K562 (cell line): ENCODE data around the gene TEX9. TPM values are rescaled to one million over a fixed set of nuclear protein-coding genes. Genes with fewer than 3 reads are reported as not detected.

ENCODE experiments used
- ATAC-seq: fragments of 200-7000 bp; cut with Tn5 transposase; 3 replicates; pipeline ENCODE4 v1.9.1; 2020; ENCODE audit warnings: moderate library complexity
- BruUV-seq: library from RNA; stranded (reverse); fragments of 400-500 nt; replicated peaks from 2 replicates; lab custom pipeline; 2021; lab: Mats Ljungman, UMichigan
- CTCF ChIA-PET: fragments of 300-600 bp; formaldehyde crosslinking; extraction: SDS; loops from one replicate; lab custom pipeline; 2021; ENCODE audit warnings: low intra/inter-chr PET ratio; lab: Yijun Ruan, JAX
- POLR2A ChIA-PET: fragments of 300-600, 350-650 bp; sonication (Branson Sonifier 250); formaldehyde crosslinking; extraction: SDS; loops from one replicate; lab custom pipeline; 2021; ENCODE audit warnings: antibody characterized with exemption, inconsistent platforms; lab: Yijun Ruan, JAX
- DNase-seq, 4 experiments: peaks; one replicate each; pipeline versions ENCODE4 v3.0.0 to v3.0.0-alpha.2; 2011 to 2018; ENCODE audit warnings: low spot score in 3 of 4, mixed read lengths in 3 of 4; ENCODE audit errors: extremely low read depth in 1 of 4
- FAIRE-seq: peaks from 2 replicates; lab custom pipeline; 2011; peaks lifted over from hg19 to GRCh38; lab: Jason Lieb, UNC
- H2AFZ ChIP-seq: 2 replicates; pipeline ENCODE4 v1.6.0; 2011; ENCODE audit warnings: low read depth, low read length, control low read depth, inconsistent platforms
- H3K27ac ChIP-seq: fragments of 200-600 bp; 3 replicates; pipeline ENCODE4 v1.8.0; 2011; ENCODE audit warnings: low read depth, mild to moderate bottlenecking, control low read depth, inconsistent platforms, low read length, moderate library complexity, mixed read lengths; ENCODE audit errors: extremely low read depth
- H3K27me3 ChIP-seq, 2 experiments: fragments of 300-600 bp in 1 of 2; 2 replicates in 1 of 2; 3 replicates in 1 of 2; pipeline versions ENCODE4 v1.6.0 to v1.8.0; 2011; ENCODE audit warnings: inconsistent platforms in 2 of 2, low read length in 2 of 2, mild to moderate bottlenecking in 1 of 2, mixed read lengths in 1 of 2, moderate library complexity in 1 of 2; ENCODE audit not compliant: control insufficient read depth in 2 of 2, insufficient read depth in 2 of 2
- H3K36me3 ChIP-seq: fragments of 300-600 bp; 3 replicates; pipeline ENCODE4 v1.8.0; 2011; ENCODE audit warnings: mild to moderate bottlenecking, low read length, inconsistent platforms; ENCODE audit not compliant: control insufficient read depth, insufficient read depth
- H3K4me1 ChIP-seq, 2 experiments: fragments of 200-600 bp in 1 of 2; replicated peaks in 1 of 2; 2 replicates in 1 of 2; 3 replicates in 1 of 2; pipeline versions ENCODE4 v1.5.1 to v1.8.0; 2011; ENCODE audit warnings: inconsistent platforms in 2 of 2, low read length in 2 of 2, mild to moderate bottlenecking in 1 of 2, mixed read lengths in 1 of 2, moderate library complexity in 1 of 2; ENCODE audit not compliant: control insufficient read depth in 2 of 2, insufficient read depth in 2 of 2
- H3K4me2 ChIP-seq: 2 replicates; pipeline ENCODE4 v1.6.1; 2011; ENCODE audit warnings: low read length, control low read depth, inconsistent platforms, mixed read lengths; ENCODE audit not compliant: insufficient read depth
- H3K4me3 ChIP-seq: fragments of 200-600 bp; sonication (generic), shearing (Covaris generic); 2 replicates; pipeline ENCODE4 v1.5.1; 2016; ENCODE audit warnings: control low read depth, inconsistent platforms
- H3K79me2 ChIP-seq: fragments of 200-600 bp; 3 replicates; pipeline ENCODE4 v1.8.0; 2011; ENCODE audit warnings: low read length, inconsistent platforms; ENCODE audit not compliant: control insufficient read depth, insufficient read depth
- H3K9ac ChIP-seq, 2 experiments: 2 replicates each; pipeline versions ENCODE4 v1.6.0 to v1.6.1; 2011; ENCODE audit warnings: low read depth in 2 of 2, low read length in 2 of 2, control low read depth in 1 of 2, inconsistent platforms in 1 of 2, mild to moderate bottlenecking in 1 of 2, mixed read lengths in 1 of 2; ENCODE audit not compliant: insufficient read depth in 1 of 2
- H3K9me1 ChIP-seq: one replicate; pipeline ENCODE4 v1.6.0; 2011; ENCODE audit warnings: inconsistent platforms, mild to moderate bottlenecking, low read length, moderate library complexity; ENCODE audit not compliant: control insufficient read depth, insufficient read depth
- H3K9me3 ChIP-seq: replicated peaks from 2 replicates; pipeline ENCODE4 v1.5.1; 2011; ENCODE audit warnings: low read depth, low read length, inconsistent platforms; ENCODE audit not compliant: control insufficient read depth, insufficient read depth
- H4K20me1 ChIP-seq: replicated peaks from 2 replicates; pipeline ENCODE4 v1.6.1; 2011; ENCODE audit warnings: low read length, inconsistent platforms, mixed read lengths; ENCODE audit not compliant: control insufficient read depth, insufficient read depth
- ATF6 ChIP-seq: sonication (generic); formaldehyde crosslinking; IDR thresholded peaks from 2 replicates; pipeline ENCODE4 v1.4.0; 2020; ENCODE audit warnings: mild to moderate bottlenecking, missing genetic modification reagents
- FOXM1 ChIP-seq, 2 experiments: fragments of 450-650 bp in 1 of 2; sonication (generic) in 1 of 2; formaldehyde crosslinking in 1 of 2; IDR thresholded peaks; 2 replicates each; pipeline versions ENCODE4 v1.6.1 to v1.9.0; 2017 to 2022; ENCODE audit warnings: low read depth in 2 of 2, mild to moderate bottlenecking in 2 of 2, missing genetic modification reagents in 1 of 2, moderate library complexity in 1 of 2
- KDM2B ChIP-seq: fragments of 250-450 bp; sonication (Bioruptor Pico); IDR thresholded peaks from 2 replicates; pipeline ENCODE4 v1.8.0; 2021; ENCODE audit warnings: mild to moderate bottlenecking, moderate library complexity
- NR2C2 ChIP-seq, 2 experiments: fragments of 200-800 bp in 1 of 2; sonication (Bioruptor generic) in 1 of 2; sonication (generic) in 1 of 2; formaldehyde crosslinking in 1 of 2; IDR thresholded peaks; 2 replicates each; pipeline versions ENCODE4 v1.6.1 to v1.8.0; 2016 to 2022; ENCODE audit warnings: mild to moderate bottlenecking in 1 of 2, missing compliant biosample characterization in 1 of 2, missing genetic modification characterization in 1 of 2, missing genetic modification reagents in 1 of 2
- PHB ChIP-seq: fragments of 250-450 bp; sonication (Bioruptor Pico); IDR thresholded peaks from 2 replicates; pipeline ENCODE4 v1.5.0; 2021
- RBM25 ChIP-seq: fragments of 200-400 bp; formaldehyde crosslinking; IDR thresholded peaks from 2 replicates; pipeline ENCODE4 v1.6.1; 2018; ENCODE audit warnings: low read length, low read depth, moderate library complexity; ENCODE audit not compliant: severe bottlenecking
- TEAD1 ChIP-seq, 2 experiments: fragments of 450-650 bp in 1 of 2; sonication (generic) in 1 of 2; formaldehyde crosslinking; IDR thresholded peaks; 2 replicates each; pipeline versions ENCODE4 v1.4.0 to v1.8.0; 2020 to 2022; ENCODE audit warnings: mild to moderate bottlenecking in 2 of 2, missing genetic modification reagents in 1 of 2
- ZNF134 ChIP-seq: fragments of 250-450 bp; sonication (Bioruptor Pico); conservative IDR thresholded peaks from 2 replicates; pipeline ENCODE4 v1.4.0; 2020
- WGBS: fragments of 100-300 bp; shearing (Covaris generic); methylation state at CpG from one replicate; pipeline ENCODE4 v1.1.6; 2016; ENCODE audit warnings: low coverage, mixed read lengths; ENCODE audit not compliant: insufficient coverage; ENCODE audit errors: missing lambda C conversion rate; 5-methylcytosine and 5-hydroxymethylcytosine counted together
- in situ Hi-C: fragments of 300-500 bp; cut with MboI; formaldehyde crosslinking; loops from 4 replicates; pipeline ENCODE4 v1.15.0; 2018; ENCODE audit warnings: inconsistent platforms, mixed read lengths
- intact Hi-C: fragments of 100-400 bp; cut with micrococcal nuclease; formaldehyde crosslinking; loops from 2 replicates; pipeline ENCODE4 v1.14.2; 2022
- polyA plus RNA-seq, 8 experiments: library from polyadenylated mRNA; depleted of rRNA in 4 of 8; stranded (reverse) in 5 of 8; unstranded in 3 of 8; fragments of >200 nt; fragmentation: Nextera tagmentation in 2 of 8; fragmentation: Illumina TruSeq in 1 of 8; extraction: Ambion mirVana in 2 of 8; extraction: Trizol in 1 of 8; gene quantifications; 2 replicates each; pipeline versions ENCODE4 v1.2.1 to v1.2.3, GENCODE V29; 2011 to 2014; ENCODE audit warnings: inconsistent platforms in 1 of 8, missing spikeins in 1 of 8
- total RNA-seq, 7 experiments: library from RNA; depleted of rRNA in 6 of 7; stranded (reverse); fragments of >200 nt in 6 of 7; fragmentation: Illumina TruSeq in 2 of 7; extraction: Trizol in 2 of 7; gene quantifications; 2 replicates each; pipeline versions ENCODE4 v1.2.1 to v1.2.3, GENCODE V29; 2011 to 2021; ENCODE audit warnings: low replicate concordance in 1 of 7

Gene TEX9
- total and polyA plus RNA-seq, 9 of the 15 experiments (the other 6 are each of a cell fraction or from before 2014, with no cell fraction given) = 0.93 to 3.6 (median 2.4) TPM

GRCh38 chr15:56460947-56461346 is 95.7 kb downstream of the TEX9 start:
- ChIA-PET CTCF (no interaction called here), POLR2A (interaction anchor here (0.7 kb wide), 1 partner anchor 1059 kb away, joined by 4 read pairs; no protein-coding TSS in a partner anchor)
- DNase-seq (no peak), FAIRE-seq (no peak), ATAC-seq (no peak)
- no peak overlapping the region for H3K27ac ChIP-seq
- H3K36me3 ChIP-seq = no peaks in the 10 kb centered on the region
- H2AFZ ChIP-seq = no peak overlapping the region
- H3K9me1 ChIP-seq = no peaks in the 10 kb centered on the region
- no TSS peak for BruUV-seq
- H3K4me2 ChIP-seq = no peak overlapping the region
- peaks cover 0 to 7% of the 10 kb centered on the region in 2 experiments; a peak in 3 of 5 replicates for H3K4me1 ChIP-seq
- peak; percentile 99 for TF ChIP-seq ZNF134 (CRISPR knock-in tag)
- TF ChIP-seq NR2C2 (CRISPR knock-in tag; IDR thresholded peaks at IDR 0.05) = no peak
- TF ChIP-seq NR2C2 (tag; IDR thresholded peaks at IDR 0.05) = no peak
- peak; percentile 41 for TF ChIP-seq RBM25
- no peak for TF ChIP-seq PHB (CRISPR knock-in tag)
- TF ChIP-seq KDM2B = no peak
- TF ChIP-seq ATF6 (CRISPR knock-in tag) = no peak
- TF ChIP-seq FOXM1 (IDR thresholded peaks at IDR 0.05; ENCODE audit: low read depth) = 0 out of 2 replicates have a peak, but pooled peaks have one; percentile 21
- TF ChIP-seq FOXM1 (CRISPR knock-in tag; IDR thresholded peaks at IDR 0.05; ENCODE audit: low read depth) = no peak
- no peak for TF ChIP-seq TEAD1 (CRISPR knock-in tag; IDR thresholded peaks at IDR 0.05)
- H3K79me2 ChIP-seq = no peaks in the 10 kb centered on the region
- H3K9ac ChIP-seq = no peak overlapping the region
- no peaks in the 10 kb centered on the region for H3K9me3 ChIP-seq
- H3K27me3 ChIP-seq = no peaks in the 10 kb centered on the region
- H3K4me3 ChIP-seq = no peak overlapping the region
- no peaks in the 10 kb centered on the region for H4K20me1 ChIP-seq
- intact Hi-C loops = no loop called here
- in situ Hi-C loops = no loop called here
- WGBS = 36% methylated on average over 2 of the region's 2 CpGs
